Epithelial cell of esophagus (primary cell): ENCODE results near the gene EGLN1.

ENCODE experiments used
- DNase-seq: peaks from one replicate; pipeline ENCODE4 v3.0.0; 2010; ENCODE audit warnings: low read depth
- H3K4me3 ChIP-seq: 2 replicates; pipeline ENCODE4 v1.5.1; 2011; ENCODE audit warnings: mild to moderate bottlenecking, low read length, control low read depth
- TF ChIP-seq, protein P1 (sequence below): IDR thresholded peaks from 2 replicates; pipeline ENCODE4 v1.5.1; 2011; ENCODE audit warnings: low read depth, mild to moderate bottlenecking, low read length, control low read depth, inconsistent platforms; ENCODE audit not compliant: insufficient read depth; ENCODE audit errors: missing control alignments

Gene EGLN1

DNA sequence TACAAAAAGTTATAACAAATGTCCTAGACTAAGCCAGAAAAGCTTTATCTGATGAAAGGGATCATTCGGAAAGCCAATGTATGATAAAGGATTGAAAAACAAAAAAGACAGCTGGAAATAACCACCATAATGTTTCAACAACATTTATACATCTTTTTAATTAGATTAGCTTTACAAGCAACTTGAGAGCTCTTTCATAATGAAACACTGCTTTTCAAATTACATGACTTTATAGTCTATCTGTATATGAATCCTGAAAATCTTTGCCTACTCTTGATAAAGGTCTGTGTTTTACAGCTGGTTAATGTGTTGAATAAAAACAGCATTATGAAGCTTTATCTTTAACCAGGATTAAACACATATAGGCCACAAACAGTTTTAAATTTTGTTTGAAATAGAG, 58.5 kb downstream of the EGLN1 start:
- no peak for DNase-seq
- TF ChIP-seq, protein P1, sequence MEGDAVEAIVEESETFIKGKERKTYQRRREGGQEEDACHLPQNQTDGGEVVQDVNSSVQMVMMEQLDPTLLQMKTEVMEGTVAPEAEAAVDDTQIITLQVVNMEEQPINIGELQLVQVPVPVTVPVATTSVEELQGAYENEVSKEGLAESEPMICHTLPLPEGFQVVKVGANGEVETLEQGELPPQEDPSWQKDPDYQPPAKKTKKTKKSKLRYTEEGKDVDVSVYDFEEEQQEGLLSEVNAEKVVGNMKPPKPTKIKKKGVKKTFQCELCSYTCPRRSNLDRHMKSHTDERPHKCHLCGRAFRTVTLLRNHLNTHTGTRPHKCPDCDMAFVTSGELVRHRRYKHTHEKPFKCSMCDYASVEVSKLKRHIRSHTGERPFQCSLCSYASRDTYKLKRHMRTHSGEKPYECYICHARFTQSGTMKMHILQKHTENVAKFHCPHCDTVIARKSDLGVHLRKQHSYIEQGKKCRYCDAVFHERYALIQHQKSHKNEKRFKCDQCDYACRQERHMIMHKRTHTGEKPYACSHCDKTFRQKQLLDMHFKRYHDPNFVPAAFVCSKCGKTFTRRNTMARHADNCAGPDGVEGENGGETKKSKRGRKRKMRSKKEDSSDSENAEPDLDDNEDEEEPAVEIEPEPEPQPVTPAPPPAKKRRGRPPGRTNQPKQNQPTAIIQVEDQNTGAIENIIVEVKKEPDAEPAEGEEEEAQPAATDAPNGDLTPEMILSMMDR, result no peak
- H3K4me3 ChIP-seq, result no peak overlapping the region

DNA sequence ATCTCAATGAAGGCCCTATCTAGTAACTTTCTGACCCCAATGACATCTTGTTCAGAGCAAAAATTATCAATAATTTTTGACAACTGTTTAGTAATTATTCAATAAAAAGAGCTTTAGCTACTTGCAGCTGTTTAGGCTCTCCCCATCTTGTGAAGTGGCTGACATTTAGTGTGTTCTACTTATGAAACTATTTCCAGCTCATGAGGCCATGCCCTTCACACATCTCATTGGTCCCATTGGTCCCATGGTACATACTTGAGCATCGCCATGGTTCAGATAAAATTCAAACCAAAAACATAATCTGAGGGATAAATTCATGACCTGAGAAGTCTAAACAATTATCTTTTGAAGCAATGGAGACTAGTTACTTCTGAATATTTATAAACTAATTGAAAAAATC, 59.8 kb downstream of the EGLN1 start:
- DNase-seq, result no peak
- TF ChIP-seq, protein P1, result no peak
- no peak overlapping the region for H3K4me3 ChIP-seq

DNA sequence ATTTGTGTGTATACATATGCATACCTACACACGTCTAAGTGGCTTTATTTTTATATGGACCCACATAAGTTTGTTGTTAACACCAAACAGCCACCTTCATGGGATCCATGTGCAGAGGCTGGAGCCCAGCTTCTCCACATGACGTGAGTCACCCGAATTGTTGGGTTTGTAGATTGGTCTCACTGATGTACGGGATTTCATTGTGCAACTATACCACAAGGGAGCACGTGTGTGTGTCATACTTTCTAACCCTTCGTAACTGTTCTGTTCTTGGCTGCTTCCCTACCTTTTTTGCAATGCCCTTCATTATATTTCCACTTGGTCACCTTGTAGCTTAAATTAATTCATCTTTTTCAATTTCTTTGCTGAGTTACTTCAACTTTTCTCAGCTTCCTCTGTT, 63.0 kb downstream of the EGLN1 start:
- DNase-seq, result peak; percentile 84
- H3K4me3 ChIP-seq, result no peak overlapping the region
- TF ChIP-seq, protein P1, result no peak

DNA sequence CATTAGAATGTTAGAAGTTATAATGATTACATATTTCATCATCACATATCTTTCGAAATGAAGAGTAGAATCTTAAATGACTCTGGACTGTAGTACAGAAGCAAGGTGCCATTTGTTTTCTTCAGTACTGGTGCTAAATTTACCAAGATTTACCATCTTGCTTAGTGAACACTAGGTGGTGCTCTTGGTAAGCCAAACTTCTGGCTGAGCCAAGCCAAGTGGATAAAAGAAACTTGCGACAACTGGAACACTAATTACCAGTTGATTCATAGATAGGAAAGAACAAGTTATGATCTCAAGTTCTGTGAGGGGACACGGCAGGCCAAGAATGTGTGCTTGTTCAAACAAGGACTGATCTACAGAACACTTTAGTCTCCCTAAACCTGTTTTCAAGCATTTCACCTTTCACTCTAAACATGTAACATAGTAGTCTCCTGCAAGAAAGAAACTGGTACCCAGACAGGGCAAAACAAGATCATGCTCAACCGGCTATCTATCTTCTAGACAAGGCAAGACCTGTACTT, 64.2 kb downstream of the EGLN1 start:
- H3K4me3 ChIP-seq, result no peak overlapping the region
- peak; percentile 88 for DNase-seq
- TF ChIP-seq, protein P1, result peak; percentile 81

DNA sequence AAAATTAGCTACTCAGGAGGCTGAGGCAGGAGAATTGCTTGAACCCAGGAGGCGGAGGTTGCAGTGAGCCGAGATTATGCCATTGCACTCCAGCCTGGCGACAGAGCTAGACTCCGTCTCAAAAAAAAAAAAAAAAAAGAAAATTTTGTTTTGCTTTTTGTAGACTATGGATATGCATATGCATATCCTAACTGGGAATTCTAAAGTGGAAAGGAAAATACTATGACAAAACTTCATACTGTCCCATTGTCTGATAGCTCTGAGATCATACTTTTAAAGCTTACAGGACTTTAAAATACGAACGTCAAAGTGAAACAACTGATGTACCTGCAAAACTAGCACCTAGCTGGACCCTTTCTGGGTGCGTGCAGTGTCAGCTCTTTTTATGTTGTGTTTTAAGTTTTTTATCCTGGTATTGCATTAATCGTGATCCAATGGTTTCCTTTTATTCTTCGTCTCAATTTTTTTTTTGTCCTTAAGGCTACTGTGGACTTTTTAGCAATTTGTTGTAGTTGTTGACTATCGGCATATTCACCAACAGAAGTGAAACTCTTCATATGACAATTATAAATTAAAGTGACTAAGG, 64.8 kb downstream of the EGLN1 start:
- no peak overlapping the region for H3K4me3 ChIP-seq
- TF ChIP-seq, protein P1, result no peak
- DNase-seq, result no peak

DNA sequence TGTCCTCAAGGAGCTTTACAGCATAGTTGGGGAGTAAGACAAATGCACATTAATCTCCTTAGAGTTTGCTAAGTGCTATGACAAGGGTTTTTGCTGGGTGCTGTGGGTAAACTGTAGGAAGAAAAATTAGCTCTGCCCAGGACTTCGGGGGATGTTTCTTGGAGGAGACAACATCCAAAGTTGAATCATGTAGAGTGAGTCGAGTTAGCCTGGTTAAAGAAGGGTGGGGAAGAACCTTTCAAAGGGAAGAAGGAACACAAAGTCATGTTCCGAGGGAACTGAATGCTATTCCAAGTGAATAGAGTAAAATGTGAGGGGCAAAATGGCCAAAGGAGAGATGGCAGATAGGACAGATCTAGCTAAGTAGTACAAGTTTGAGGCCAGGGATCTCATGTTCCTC, 66.9 kb downstream of the EGLN1 start:
- H3K4me3 ChIP-seq, result no peak overlapping the region
- TF ChIP-seq, protein P1, result no peak
- DNase-seq, result no peak
